ENCODE results near the gene METTL8. TPM values are rescaled to one million over a fixed set of nuclear protein-coding genes. Genes with fewer than 3 reads are reported as not detected.

Gene METTL8
- total RNA-seq, 1 experiment from 2014 or later = 25.7 TPM

DNA sequence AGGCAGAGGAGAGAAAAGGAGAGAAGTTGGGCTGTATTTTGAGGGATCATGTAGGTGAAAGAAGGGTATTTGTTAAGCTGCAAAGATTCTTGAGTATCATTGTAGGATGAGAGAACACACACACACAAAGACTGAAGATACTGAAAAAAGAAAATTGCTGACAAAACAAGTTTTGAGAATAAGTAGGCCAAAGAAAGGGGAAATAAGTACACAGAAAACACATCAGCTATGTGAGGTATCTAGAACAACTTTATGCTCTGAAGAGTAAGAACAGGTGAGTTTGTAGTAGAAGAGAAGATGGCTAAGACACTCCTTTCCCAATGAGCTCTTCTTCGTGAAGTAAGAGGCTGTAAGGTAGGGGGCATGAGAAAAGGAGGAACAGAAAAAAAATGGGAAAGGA is 28.2 kb downstream of the METTL8 start:
- intact Hi-C loops (cut with micrococcal nuclease; ENCODE audit: unreplicated experiment) = no loop called here
- POLR2A ChIA-PET = no interaction called here

DNA sequence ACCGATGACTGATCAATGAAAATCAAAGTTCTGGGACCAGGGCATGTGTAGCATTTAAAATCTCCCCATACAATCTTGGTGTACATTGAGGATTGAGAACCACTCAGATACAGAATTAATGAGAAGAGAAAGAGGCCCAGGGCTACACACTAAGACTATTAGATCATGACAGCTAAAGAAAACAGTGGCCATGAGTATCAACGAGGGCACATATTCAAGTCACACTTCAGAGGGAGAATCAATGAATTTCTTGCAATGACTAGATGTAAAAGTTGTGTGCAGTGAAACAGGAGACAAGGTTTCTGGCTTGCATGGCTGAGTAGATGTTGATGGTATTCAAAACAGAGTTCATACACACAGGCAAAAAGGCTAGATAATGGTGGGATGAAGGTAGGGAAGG is 29.1 kb downstream of the METTL8 start:
- POLR2A ChIA-PET = no interaction called here
- H3K4me1 ChIP-seq = no peaks in the 10 kb centered on the region
- no peaks in the 10 kb centered on the region; the same call in 1 of the 2 replicates for H3K36me3 ChIP-seq (ENCODE audit: control insufficient read depth, insufficient read depth, low read length)
- Mint-ChIP-seq H3K4me1 (ENCODE audit: low read depth, unreplicated experiment) (no peaks in the 10 kb centered on the region), H3K27me3 (ENCODE audit: insufficient read depth, unreplicated experiment) (no peaks in the 10 kb centered on the region), H3K9me3 (ENCODE audit: unreplicated experiment) (peaks cover 10% of the 10 kb centered on the region), H3K4me3 (ENCODE audit: unreplicated experiment) (no peak overlapping the region), H3K36me3 (ENCODE audit: insufficient read depth, unreplicated experiment) (no peaks in the 10 kb centered on the region), H3K27ac (ENCODE audit: unreplicated experiment) (no peak overlapping the region)
- no peak overlapping the region for H3K4me3 ChIP-seq (ENCODE audit: low read depth, low read length)
- H3K9me3 ChIP-seq = no peaks in the 10 kb centered on the region
- no peak for DNase-seq
- intact Hi-C loops (cut with micrococcal nuclease; ENCODE audit: unreplicated experiment) = no loop called here
- CTCF ChIA-PET = no interaction called here
- TF ChIP-seq CTCF (IDR thresholded peaks at IDR 0.05; ENCODE audit: insufficient read depth in 1 of 2, low read depth in 1 of 2, low read length in 1 of 2, severe bottlenecking in 1 of 2, unreplicated experiment in 1 of 2) = no peak
- no peaks in the 10 kb centered on the region for H3K27me3 ChIP-seq (replicated peaks; ENCODE audit: control insufficient read depth, insufficient read depth, low read length)
- no TSS peak for BruUV-seq (replicated peaks)

More for the DNA sequence above, 28.2 kb downstream of the METTL8 start:
- DNase-seq = no peak
- no peak overlapping the region for H3K4me3 ChIP-seq (ENCODE audit: low read depth, low read length)
- H3K27me3 Mint-ChIP-seq (ENCODE audit: insufficient read depth, unreplicated experiment) = no peaks in the 10 kb centered on the region
- no peaks in the 10 kb centered on the region for H3K4me1 ChIP-seq
- H3K4me3 Mint-ChIP-seq (ENCODE audit: unreplicated experiment) = no peak overlapping the region
- no peaks in the 10 kb centered on the region for H3K36me3 Mint-ChIP-seq (ENCODE audit: insufficient read depth, unreplicated experiment)
- TF ChIP-seq CTCF (IDR thresholded peaks at IDR 0.05; ENCODE audit: insufficient read depth in 1 of 2, low read depth in 1 of 2, low read length in 1 of 2, severe bottlenecking in 1 of 2, unreplicated experiment in 1 of 2) = no peak
- H3K36me3 ChIP-seq (ENCODE audit: control insufficient read depth, insufficient read depth, low read length) = no peaks in the 10 kb centered on the region; the same call in 1 of the 2 replicates
- no peaks in the 10 kb centered on the region for H3K4me1 Mint-ChIP-seq (ENCODE audit: low read depth, unreplicated experiment)
- BruUV-seq (replicated peaks) = no TSS peak
- peaks cover 10% of the 10 kb centered on the region for H3K9me3 Mint-ChIP-seq (ENCODE audit: unreplicated experiment)
- no peaks in the 10 kb centered on the region for H3K27me3 ChIP-seq (replicated peaks; ENCODE audit: control insufficient read depth, insufficient read depth, low read length)
- H3K27ac Mint-ChIP-seq (ENCODE audit: unreplicated experiment) = no peak overlapping the region
- CTCF ChIA-PET = no interaction called here
- H3K9me3 ChIP-seq = no peaks in the 10 kb centered on the region

- BruUV-seq (replicated peaks) = no TSS peak
- no peak for DNase-seq
- no peak for TF ChIP-seq CTCF (IDR thresholded peaks at IDR 0.05; ENCODE audit: insufficient read depth in 1 of 2, low read depth in 1 of 2, low read length in 1 of 2, severe bottlenecking in 1 of 2, unreplicated experiment in 1 of 2)
- H3K36me3 Mint-ChIP-seq (ENCODE audit: insufficient read depth, unreplicated experiment) = no peaks in the 10 kb centered on the region
- H3K4me3 Mint-ChIP-seq (ENCODE audit: unreplicated experiment) = no peak overlapping the region
- no peak overlapping the region for H3K27ac Mint-ChIP-seq (ENCODE audit: unreplicated experiment)
- Histone ChIP-seq H3K36me3 (ENCODE audit: control insufficient read depth, insufficient read depth, low read length) (no peaks in the 10 kb centered on the region; the same call in 1 of the 2 replicates), H3K27me3 (replicated peaks; ENCODE audit: control insufficient read depth, insufficient read depth, low read length) (no peaks in the 10 kb centered on the region), H3K4me1 (no peaks in the 10 kb centered on the region), H3K9me3 (no peaks in the 10 kb centered on the region), H3K4me3 (ENCODE audit: low read depth, low read length) (no peak overlapping the region)
- ChIA-PET CTCF (no interaction called here), POLR2A (no interaction called here)
- H3K9me3 Mint-ChIP-seq (ENCODE audit: unreplicated experiment) = peaks cover 10% of the 10 kb centered on the region
- no peaks in the 10 kb centered on the region for H3K27me3 Mint-ChIP-seq (ENCODE audit: insufficient read depth, unreplicated experiment)
- intact Hi-C loops (cut with micrococcal nuclease; ENCODE audit: unreplicated experiment) = no loop called here
- H3K4me1 Mint-ChIP-seq (ENCODE audit: low read depth, unreplicated experiment) = no peaks in the 10 kb centered on the region
These were observed 29.5 kb downstream of the METTL8 start for GRCh38 chr2:171404261-171404660.
